ENCODE results near the gene MAJIN.

The MAJIN gene

GRCh38 chr11:64894812-64895452, 77.0 kb downstream of the MAJIN start:
- no peak for DNase-seq (ENCODE audit: low read depth)
- TF ChIP-seq CTCF (conservative IDR thresholded peaks at IDR 0.05; ENCODE audit: control insufficient read depth, insufficient read depth, low read depth, low read length), result no peak
- H3K4me3 ChIP-seq (ENCODE audit: control insufficient read depth, low read depth, low read length), result no peak overlapping the region

- peak; percentile 82 for TF ChIP-seq CTCF (conservative IDR thresholded peaks at IDR 0.05; ENCODE audit: control insufficient read depth, insufficient read depth, low read depth, low read length)
- H3K4me3 ChIP-seq (ENCODE audit: control insufficient read depth, low read depth, low read length), result no peak overlapping the region
- DNase-seq (ENCODE audit: low read depth), result peak; percentile 64
These were observed 77.7 kb downstream of the MAJIN start for GRCh38 chr11:64894070-64894811.

- H3K4me3 ChIP-seq (ENCODE audit: control insufficient read depth, low read depth, low read length), result no peak overlapping the region
- no peak for DNase-seq (ENCODE audit: low read depth)
- no peak for TF ChIP-seq CTCF (conservative IDR thresholded peaks at IDR 0.05; ENCODE audit: control insufficient read depth, insufficient read depth, low read depth, low read length)
These were observed 78.5 kb downstream of the MAJIN start for GRCh38 chr11:64893194-64894069.

GRCh38 chr11:64892838-64893193, 79.1 kb downstream of the MAJIN start:
- H3K4me3 ChIP-seq (ENCODE audit: control insufficient read depth, low read depth, low read length), result no peak overlapping the region
- no peak for DNase-seq (ENCODE audit: low read depth)
- no peak for TF ChIP-seq CTCF (conservative IDR thresholded peaks at IDR 0.05; ENCODE audit: control insufficient read depth, insufficient read depth, low read depth, low read length)

- no peak overlapping the region for H3K4me3 ChIP-seq (ENCODE audit: control insufficient read depth, low read depth, low read length)
- no peak for DNase-seq (ENCODE audit: low read depth)
- TF ChIP-seq CTCF (conservative IDR thresholded peaks at IDR 0.05; ENCODE audit: control insufficient read depth, insufficient read depth, low read depth, low read length), result no peak
These were observed 79.5 kb downstream of the MAJIN start for GRCh38 chr11:64892411-64892831.

- DNase-seq (ENCODE audit: low read depth), result no peak
- TF ChIP-seq CTCF (conservative IDR thresholded peaks at IDR 0.05; ENCODE audit: control insufficient read depth, insufficient read depth, low read depth, low read length), result no peak
- H3K4me3 ChIP-seq (ENCODE audit: control insufficient read depth, low read depth, low read length), result no peak overlapping the region
These were observed 80.0 kb downstream of the MAJIN start for GRCh38 chr11:64891880-64892279.

All from fibroblast of mammary gland (primary cell).